ENCODE results near the gene SBK1.

Gene SBK1

GRCh38 chr16:28283173-28283572, 9.2 kb upstream of the SBK1 start:
- no peak for DNase-seq

- DNase-seq, result no peak
These were observed 8.3 kb upstream of the SBK1 start for GRCh38 chr16:28283798-28284577.

- DNase-seq, result no peak
These were observed 6.7 kb upstream of the SBK1 start for GRCh38 chr16:28285649-28286048.

- DNase-seq, result no peak
These were observed 4.2 kb upstream of the SBK1 start for GRCh38 chr16:28288114-28288513.

GRCh38 chr16:28289048-28289447, 3.3 kb upstream of the SBK1 start:
- no peak for DNase-seq

GRCh38 chr16:28289939-28290858, 2.1 kb upstream of the SBK1 start:
- DNase-seq, result no peak

- DNase-seq, result no peak
These were observed 1.5 kb upstream of the SBK1 start for GRCh38 chr16:28290859-28291254.

- peak; percentile 25 to 28 for DNase-seq
These were observed 641 bp downstream of the SBK1 start for GRCh38 chr16:28292731-28293600.

GRCh38 chr16:28293601-28293960, 1.3 kb downstream of the SBK1 start:
- no peak for DNase-seq

GRCh38 chr16:28294201-28294600, 1.9 kb downstream of the SBK1 start:
- no peak for DNase-seq

GRCh38 chr16:28295276-28295675, 3.0 kb downstream of the SBK1 start:
- DNase-seq, result no peak

- no peak for DNase-seq
These were observed 5.0 kb downstream of the SBK1 start for GRCh38 chr16:28297308-28297707.

GRCh38 chr16:28297784-28298510, 5.6 kb downstream of the SBK1 start:
- DNase-seq, result no peak

- no peak for DNase-seq
These were observed 6.2 kb downstream of the SBK1 start for GRCh38 chr16:28298511-28298878.

GRCh38 chr16:28300327-28300726, 8.0 kb downstream of the SBK1 start:
- DNase-seq, result no peak

GRCh38 chr16:28301154-28301553, 8.8 kb downstream of the SBK1 start:
- no peak for DNase-seq

- no peak for DNase-seq
These were observed 9.3 kb downstream of the SBK1 start for GRCh38 chr16:28301620-28302019.

GRCh38 chr16:28303132-28303531, 10.8 kb downstream of the SBK1 start:
- DNase-seq, result no peak

GRCh38 chr16:28304214-28304613, 11.9 kb downstream of the SBK1 start:
- peak in 1 of 2 experiments; percentile 17 for DNase-seq

- DNase-seq, result no peak
These were observed 15.6 kb downstream of the SBK1 start for GRCh38 chr16:28307936-28308335.

- DNase-seq, result no peak
These were observed 16.7 kb downstream of the SBK1 start for GRCh38 chr16:28308794-28309584.

All from activated CD4-positive, alpha-beta T cell treated with anti-CD3 and anti-CD28 coated beads, Interleukin-2, amount 50 U/mL, for 48 hours (primary cell).